Subcutaneous abdominal adipose tissue (tissue), 5 donors: ENCODE measurements around the gene VPS16.

ENCODE experiments used
- H3K27ac ChIP-seq: one replicate; pipeline ENCODE4 v1.7.0; 2013; ENCODE audit warnings: low read depth, mild to moderate bottlenecking, inconsistent platforms, low read length, moderate library complexity
- H3K27me3 ChIP-seq, 5 donors: one replicate each; pipeline ENCODE4 v1.7.0; 2013; ENCODE audit warnings: low read length in 5 of 5, inconsistent platforms in 1 of 5; ENCODE audit not compliant: control insufficient read depth in 5 of 5, insufficient read depth in 4 of 5
- H3K36me3 ChIP-seq, 5 donors: one replicate each; pipeline ENCODE4 v1.7.0; 2013; ENCODE audit warnings: low read length in 5 of 5; ENCODE audit not compliant: control insufficient read depth in 5 of 5, insufficient read depth in 5 of 5
- H3K4me1 ChIP-seq, 5 donors: one replicate each; pipeline ENCODE4 v1.7.0; 2013; ENCODE audit warnings: low read length in 5 of 5, mild to moderate bottlenecking in 3 of 5, moderate library complexity in 1 of 5; ENCODE audit not compliant: control insufficient read depth in 5 of 5, insufficient read depth in 5 of 5
- H3K4me3 ChIP-seq, 5 donors: one replicate each; pipeline ENCODE4 v1.7.0; 2013; ENCODE audit warnings: low read length in 5 of 5, low read depth in 1 of 5
- H3K9ac ChIP-seq, 5 donors: one replicate each; pipeline ENCODE4 v1.7.0; 2013; ENCODE audit warnings: low read length in 5 of 5, mild to moderate bottlenecking in 4 of 5, moderate library complexity in 3 of 5
- H3K9me3 ChIP-seq, 5 donors: one replicate each; pipeline ENCODE4 v1.7.0; 2013; ENCODE audit warnings: low read length in 5 of 5; ENCODE audit not compliant: control insufficient read depth in 5 of 5
- donor health status: healthy.
- donor health status: healthy.
- donor health status: healthy.
- donor health status: healthy.
- donor health status: healthy.

Gene VPS16

DNA sequence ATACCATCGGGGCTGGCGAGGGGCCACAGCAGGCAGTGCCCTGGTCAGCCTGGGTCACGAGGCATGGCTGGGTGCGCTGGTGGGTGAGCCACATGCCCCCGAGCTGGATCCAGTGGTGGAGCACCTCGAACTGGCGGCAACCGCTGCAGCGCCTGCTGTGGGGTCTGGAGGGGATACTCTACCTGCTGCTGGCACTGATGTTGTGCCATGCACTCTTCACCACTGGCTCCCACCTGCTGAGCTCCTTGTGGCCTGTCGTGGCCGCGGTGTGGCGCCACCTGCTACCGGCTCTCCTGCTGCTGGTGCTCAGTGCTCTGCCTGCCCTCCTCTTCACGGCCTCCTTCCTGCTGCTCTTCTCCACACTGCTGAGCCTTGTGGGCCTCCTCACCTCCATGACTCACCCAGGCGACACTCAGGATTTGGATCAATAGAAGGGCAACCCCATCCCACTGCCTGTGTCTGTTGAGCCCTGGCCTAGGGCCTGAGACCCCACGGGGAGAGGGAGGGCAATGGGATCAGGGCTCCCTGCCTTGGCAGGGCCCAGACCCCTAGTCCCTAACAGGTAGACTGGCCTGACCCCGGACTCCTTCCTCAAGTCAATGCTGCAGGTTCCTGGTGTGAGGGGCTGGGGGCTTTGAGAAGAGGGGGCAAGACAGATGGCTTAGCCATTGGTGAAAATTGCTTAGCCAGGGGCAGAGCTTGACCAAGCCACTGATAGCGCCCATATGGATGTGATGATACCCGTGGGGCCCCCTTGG is 23.8 kb upstream of the VPS16 start:
- H3K4me3 ChIP-seq: no peak overlapping the region
- H3K27me3 ChIP-seq: peaks cover 0 to 13% (median 6%) of the 10 kb centered on the region in 5 donors
- peaks cover 0 to 8% (median 7%) of the 10 kb centered on the region in 5 donors for H3K9me3 ChIP-seq
- H3K4me1 ChIP-seq: peaks cover 4 to 71% (median 53%) of the 10 kb centered on the region in 5 donors
- H3K27ac ChIP-seq: no peak overlapping the region
- no peak overlapping the region for H3K9ac ChIP-seq
- no peaks in the 10 kb centered on the region for H3K36me3 ChIP-seq

- H3K27me3 ChIP-seq: peaks cover 0 to 13% (median 9%) of the 10 kb centered on the region in 5 donors
These were observed 23.2 kb upstream of the VPS16 start for GRCh38 chr20:2817341-2817726.

GRCh38 chr20:2817891-2818595 is 22.5 kb upstream of the VPS16 start:
- Histone ChIP-seq H3K27ac (peak overlapping the region; percentile 52), H3K27me3 (peaks cover 0 to 13% (median 9%) of the 10 kb centered on the region in 5 donors), H3K9ac (no peak overlapping the region), H3K4me3 (no peak overlapping the region), H3K36me3 (no peaks in the 10 kb centered on the region), H3K9me3 (no peaks in the 10 kb centered on the region), H3K4me1 (peaks cover 4 to 71% (median 53%) of the 10 kb centered on the region in 5 donors)

More at GRCh38 chr20:2817341-2817726, 23.2 kb upstream of the VPS16 start:
- no peaks in the 10 kb centered on the region for H3K36me3 ChIP-seq
- H3K27ac ChIP-seq: no peak overlapping the region
- no peak overlapping the region for H3K9ac ChIP-seq
- H3K9me3 ChIP-seq: peaks cover 0 to 3% (median 2%) of the 10 kb centered on the region in 5 donors
- peaks cover 4 to 71% (median 53%) of the 10 kb centered on the region in 5 donors for H3K4me1 ChIP-seq
- no peak overlapping the region for H3K4me3 ChIP-seq

- Histone ChIP-seq H3K27ac (no peak overlapping the region), H3K9ac (no peak overlapping the region), H3K9me3 (no peaks in the 10 kb centered on the region), H3K4me3 (peak overlapping the region in 1 of 5 donors; percentile 6), H3K4me1 (peaks cover 2 to 58% (median 41%) of the 10 kb centered on the region in 5 donors), H3K27me3 (peaks cover 0 to 13% (median 9%) of the 10 kb centered on the region in 5 donors), H3K36me3 (no peaks in the 10 kb centered on the region)
These were observed 20.3 kb upstream of the VPS16 start for GRCh38 chr20:2820084-2820895.

GRCh38 chr20:2820896-2821869 is 19.4 kb upstream of the VPS16 start:
- Histone ChIP-seq H3K9me3 (no peaks in the 10 kb centered on the region), H3K27me3 (peaks cover 0 to 13% (median 9%) of the 10 kb centered on the region in 5 donors), H3K27ac (no peak overlapping the region), H3K9ac (no peak overlapping the region), H3K36me3 (no peaks in the 10 kb centered on the region), H3K4me1 (peaks cover 2 to 50% (median 37%) of the 10 kb centered on the region in 5 donors), H3K4me3 (peak overlapping the region in 1 of 5 donors; percentile 26)

DNA sequence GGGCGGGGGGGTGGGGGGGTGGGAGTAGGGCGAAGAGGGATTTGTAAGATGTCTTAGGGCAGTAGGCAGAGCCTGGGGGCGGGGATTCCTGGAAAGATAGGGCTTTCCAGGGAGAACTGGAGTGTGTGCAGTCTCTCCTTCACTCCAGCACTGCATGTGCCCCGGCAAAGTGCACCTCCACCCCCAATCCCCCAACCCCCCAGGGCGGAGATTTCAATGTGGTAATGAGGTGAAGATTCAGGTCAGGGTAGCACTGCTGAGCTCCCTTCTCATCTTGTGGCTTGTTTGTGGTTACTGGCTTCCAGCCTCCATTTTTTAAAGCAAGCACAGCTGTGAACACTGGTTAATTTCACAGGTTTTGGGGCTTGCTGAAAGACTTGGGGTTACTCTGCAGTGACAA is 18.5 kb upstream of the VPS16 start:
- Histone ChIP-seq H3K27me3 (peaks cover 0 to 13% (median 9%) of the 10 kb centered on the region in 5 donors), H3K4me3 (no peak overlapping the region), H3K9me3 (no peaks in the 10 kb centered on the region), H3K36me3 (no peaks in the 10 kb centered on the region), H3K9ac (no peak overlapping the region), H3K4me1 (peaks cover 2 to 44% (median 34%) of the 10 kb centered on the region in 5 donors), H3K27ac (no peak overlapping the region)

- Histone ChIP-seq H3K27me3 (peaks cover 0 to 7% (median 3%) of the 10 kb centered on the region in 5 donors), H3K9me3 (no peaks in the 10 kb centered on the region), H3K4me3 (no peak overlapping the region), H3K36me3 (no peaks in the 10 kb centered on the region), H3K4me1 (peaks cover 0 to 8% (median 2%) of the 10 kb centered on the region in 5 donors), H3K9ac (no peak overlapping the region), H3K27ac (no peak overlapping the region)
These were observed 14.8 kb upstream of the VPS16 start for GRCh38 chr20:2825761-2826160.

DNA sequence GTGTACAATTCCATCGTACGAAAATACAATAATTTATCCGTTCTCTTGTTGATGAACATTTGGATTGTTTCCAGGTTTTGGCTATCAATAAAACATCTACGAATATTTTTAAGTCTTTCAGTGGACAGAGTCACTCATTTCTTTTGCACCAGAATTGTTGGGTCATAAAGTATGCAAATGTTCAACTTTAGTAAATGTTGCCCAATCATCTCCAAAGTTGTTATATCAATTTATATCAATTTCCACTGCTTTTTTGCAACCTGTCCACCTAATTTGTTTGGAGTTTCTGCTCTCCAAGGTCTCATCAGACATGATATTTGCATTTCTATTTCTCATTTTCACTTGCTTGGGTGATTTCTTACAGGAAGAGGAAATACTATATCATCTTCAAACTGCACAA is 13.9 kb upstream of the VPS16 start:
- H3K27ac ChIP-seq: no peak overlapping the region
- H3K4me3 ChIP-seq: no peak overlapping the region
- H3K36me3 ChIP-seq: no peaks in the 10 kb centered on the region
- H3K27me3 ChIP-seq: peaks cover 0 to 5% (median 0%) of the 10 kb centered on the region in 5 donors
- H3K9ac ChIP-seq: no peak overlapping the region
- H3K4me1 ChIP-seq: peaks cover 0 to 1% (median 0%) of the 10 kb centered on the region in 5 donors
- no peaks in the 10 kb centered on the region for H3K9me3 ChIP-seq

DNA sequence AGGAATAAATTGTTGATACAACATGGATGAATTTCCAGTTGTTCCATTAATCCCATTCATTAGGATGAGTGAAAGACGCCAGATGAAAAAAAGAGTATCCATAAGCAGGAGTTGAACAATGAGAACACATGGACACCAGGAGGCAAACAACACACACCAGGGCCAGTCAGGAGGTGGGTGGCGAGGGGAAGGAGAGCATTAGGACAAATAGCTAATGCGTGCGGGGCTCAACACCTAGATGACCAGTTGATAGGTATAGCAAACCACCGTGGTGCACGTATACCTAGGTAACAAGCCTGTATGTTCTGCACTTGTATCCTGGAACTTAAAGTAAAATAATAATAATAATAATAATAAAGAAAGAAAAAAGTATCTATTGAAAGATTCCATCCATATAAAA is 11.2 kb upstream of the VPS16 start:
- no peaks in the 10 kb centered on the region for H3K9me3 ChIP-seq
- H3K27ac ChIP-seq: no peak overlapping the region
- H3K4me3 ChIP-seq: no peak overlapping the region
- H3K9ac ChIP-seq: no peak overlapping the region
- no peaks in the 10 kb centered on the region for H3K4me1 ChIP-seq
- no peaks in the 10 kb centered on the region for H3K36me3 ChIP-seq
- H3K27me3 ChIP-seq: peaks cover 0 to 2% (median 0%) of the 10 kb centered on the region in 5 donors
